MCF 10A (cell line): ENCODE data around the gene ASCC3. TPM values are rescaled to one million over a fixed set of nuclear protein-coding genes. Genes with fewer than 3 reads are reported as not detected.
"Not testable (repeated sequence)": the region's sequence is repeated elsewhere in the genome, so short reads cannot be mapped to it uniquely, and the experiment has no call there.

ENCODE experiments used
- BruUV-seq: library from RNA; stranded (reverse); fragments of 400-500 nt; replicated peaks from 2 replicates; lab custom pipeline; 2021; lab: Mats Ljungman, UMichigan
- CTCF ChIA-PET: fragments of 300-600 bp; sonication (Branson Sonifier 250); formaldehyde crosslinking; extraction: SDS; loops from one replicate; lab custom pipeline; 2021; ENCODE audit warnings: antibody characterized with exemption, inconsistent platforms; lab: Yijun Ruan, JAX
- POLR2A ChIA-PET: fragments of 300-600, 350-650 bp; sonication (Branson Sonifier 250); formaldehyde crosslinking; extraction: SDS; loops from one replicate; lab custom pipeline; 2020; ENCODE audit warnings: antibody characterized with exemption, inconsistent platforms; lab: Yijun Ruan, JAX
- DNase-seq: peaks from one replicate; pipeline ENCODE4 v3.0.0-alpha.2; 2018; ENCODE audit not compliant: unreplicated experiment
- H3K27ac Mint-ChIP-seq: one replicate; pipeline ENCODE4 v1.8.0; 2022; ENCODE audit warnings: mild to moderate bottlenecking, low read depth, mixed read lengths; ENCODE audit not compliant: unreplicated experiment
- H3K27me3 Mint-ChIP-seq: one replicate; pipeline ENCODE4 v1.8.0; 2022; ENCODE audit warnings: mixed read lengths; ENCODE audit not compliant: insufficient read depth, unreplicated experiment
- H3K36me3 Mint-ChIP-seq: one replicate; pipeline ENCODE4 v1.8.0; 2022; ENCODE audit warnings: mild to moderate bottlenecking, moderate library complexity, mixed read lengths; ENCODE audit not compliant: insufficient read depth, unreplicated experiment
- H3K4me1 Mint-ChIP-seq: one replicate; pipeline ENCODE4 v1.8.0; 2022; ENCODE audit warnings: mixed read lengths; ENCODE audit not compliant: insufficient read depth, unreplicated experiment
- H3K4me3 Mint-ChIP-seq: one replicate; pipeline ENCODE4 v1.8.0; 2022; ENCODE audit warnings: mild to moderate bottlenecking, moderate library complexity, mixed read lengths; ENCODE audit not compliant: unreplicated experiment
- H3K9me3 Mint-ChIP-seq: one replicate; pipeline ENCODE4 v1.8.0; 2022; ENCODE audit warnings: mixed read lengths; ENCODE audit not compliant: unreplicated experiment
- CTCF ChIP-seq: fragments of 200-600 bp; IDR thresholded peaks from one replicate; pipeline ENCODE4 v1.8.0; 2022; ENCODE audit warnings: antibody characterized with exemption, mild to moderate bottlenecking; ENCODE audit not compliant: unreplicated experiment
- intact Hi-C: fragments of 100-400 bp; cut with micrococcal nuclease; formaldehyde crosslinking; loops from 2 replicates; pipeline ENCODE4 v1.14.1; 2022
- total RNA-seq: library from RNA; stranded (reverse); gene quantifications from 2 replicates; pipeline ENCODE4 v1.2.3, GENCODE V29; 2022

Gene ASCC3
- total RNA-seq, 1 experiment from 2014 or later = 85.0 TPM

- Mint-ChIP-seq H3K4me3 (no peak overlapping the region), H3K36me3 (peaks cover 18% of the 10 kb centered on the region), H3K9me3 (no peaks in the 10 kb centered on the region), H3K4me1 (peaks cover 6% of the 10 kb centered on the region), H3K27ac (no peak overlapping the region), H3K27me3 (no peaks in the 10 kb centered on the region)
- TF ChIP-seq CTCF = no peak
- ChIA-PET POLR2A (interaction anchor here (1.5 kb wide), 1 partner anchor 31 kb away, joined by 3 read pairs; no protein-coding TSS in a partner anchor), CTCF (interaction anchor here (0.6 to 0.7 kb wide), 2 partner anchors 942 to 1500 kb away, joined by 3 to 4 read pairs; no protein-coding TSS in a partner anchor)
- intact Hi-C loops = loop anchor here (10.0 kb wide), 1 partner anchor 330 kb away; no protein-coding TSS in a partner anchor
- BruUV-seq = no TSS peak
- DNase-seq = no peak
Observed at GRCh38 chr6:100774681-100775080, 106.4 kb downstream of the ASCC3 start.

GRCh38 chr6:100768816-100769351 lies 112.2 kb downstream of the ASCC3 start:
- POLR2A ChIA-PET = no interaction called here
- BruUV-seq = no TSS peak
- Mint-ChIP-seq H3K4me3 (no peak overlapping the region), H3K36me3 (peaks cover 55% of the 10 kb centered on the region), H3K27ac (no peak overlapping the region), H3K9me3 (no peaks in the 10 kb centered on the region), H3K27me3 (no peaks in the 10 kb centered on the region), H3K4me1 (peaks cover 5% of the 10 kb centered on the region)
- CTCF ChIA-PET = no interaction called here
- no peak for DNase-seq
- intact Hi-C loops = no loop called here
- no peak for TF ChIP-seq CTCF

GRCh38 chr6:100763617-100764241 lies 117.4 kb downstream of the ASCC3 start:
- Mint-ChIP-seq H3K4me3 (no peak overlapping the region), H3K27ac (no peak overlapping the region), H3K27me3 (no peaks in the 10 kb centered on the region), H3K9me3 (no peaks in the 10 kb centered on the region), H3K4me1 (peaks cover under 1% of the 10 kb centered on the region), H3K36me3 (peaks cover 84% of the 10 kb centered on the region)
- no peak for DNase-seq
- no peak for TF ChIP-seq CTCF
- ChIA-PET POLR2A (no interaction called here), CTCF (no interaction called here)
- no TSS peak for BruUV-seq
- intact Hi-C loops = no loop called here

- POLR2A ChIA-PET = no interaction called here
- intact Hi-C loops = no loop called here
- no peak for DNase-seq
- H3K27me3 Mint-ChIP-seq = no peaks in the 10 kb centered on the region
- H3K27ac Mint-ChIP-seq = no peak overlapping the region
- H3K4me1 Mint-ChIP-seq = no peaks in the 10 kb centered on the region
- BruUV-seq = no TSS peak
- H3K4me3 Mint-ChIP-seq = no peak overlapping the region
- TF ChIP-seq CTCF = no peak
- CTCF ChIA-PET = no interaction called here
- H3K9me3 Mint-ChIP-seq = no peaks in the 10 kb centered on the region
- peaks cover 87% of the 10 kb centered on the region for H3K36me3 Mint-ChIP-seq
Observed at GRCh38 chr6:100761841-100762240, 119.3 kb downstream of the ASCC3 start.

- POLR2A ChIA-PET, CTCF ChIA-PET: not testable (repeated sequence)
Observed at GRCh38 chr6:100758386-100758785, 122.7 kb downstream of the ASCC3 start.

More at GRCh38 chr6:100758386-100758785, 122.7 kb downstream of the ASCC3 start:
- H3K27ac Mint-ChIP-seq, H3K27me3 Mint-ChIP-seq, H3K9me3 Mint-ChIP-seq, intact Hi-C loops, DNase-seq, H3K4me3 Mint-ChIP-seq, BruUV-seq, H3K4me1 Mint-ChIP-seq: not testable (repeated sequence)
- H3K36me3 Mint-ChIP-seq = peaks cover 70% of the 10 kb centered on the region
